GM18519 (cell line): ENCODE measurements around the gene EXOC6B.
A peak's percentile ranks its signal among the peaks of the same experiment; 100 is the strongest.
"Not testable (repeated sequence)": the region's sequence is repeated elsewhere in the genome, so short reads cannot be mapped to it uniquely, and the experiment has no call there.

Experiments used
- ATAC-seq: cut with Tn5 transposase; IDR thresholded peaks from one replicate; pipeline ENCODE4 v1.9.1; 2021; ENCODE audit warnings: mild to moderate bottlenecking, moderate library complexity; ENCODE audit not compliant: unreplicated experiment, low FRiP score

EXOC6B gene

GRCh38 chr2:72627083-72627482 lies 198.8 kb downstream of the EXOC6B start:
- no peak for ATAC-seq

DNA sequence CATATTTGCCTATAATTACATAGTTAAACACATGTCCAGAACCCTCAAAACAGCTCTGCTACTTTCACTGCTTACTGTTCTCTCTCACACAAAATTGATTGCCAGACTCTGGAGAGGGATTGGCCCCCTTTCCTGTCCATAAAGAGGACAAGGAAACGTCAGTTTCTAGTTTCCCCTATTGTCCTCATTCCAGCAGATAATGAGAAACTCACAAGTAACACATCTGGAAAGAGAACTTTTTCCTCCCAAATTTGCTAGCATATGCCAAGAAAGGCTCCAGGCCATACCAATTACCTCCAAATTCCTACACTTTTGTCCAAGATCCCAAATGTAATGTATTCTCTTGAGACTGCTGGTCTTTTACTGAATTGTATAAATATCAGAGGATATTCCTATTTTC lies 200.5 kb downstream of the EXOC6B start:
- ATAC-seq = no peak

DNA sequence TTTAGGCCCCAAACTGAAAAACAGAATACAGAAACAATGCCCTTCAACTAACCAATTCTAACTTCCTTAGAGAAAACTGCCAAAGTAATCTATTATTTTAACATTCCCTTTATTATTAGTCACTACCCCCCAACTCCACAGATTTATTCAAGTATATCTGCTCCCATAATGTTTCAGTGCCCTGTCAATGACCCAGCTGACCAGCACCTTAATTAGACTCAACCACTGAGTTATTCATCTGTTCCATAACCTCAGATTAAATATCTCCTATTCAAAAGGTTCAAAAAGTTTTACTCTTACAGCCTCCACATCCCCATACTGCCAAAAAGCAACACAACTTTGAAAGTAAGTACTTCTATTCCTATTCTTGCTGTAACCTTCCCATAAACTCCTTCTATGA lies 202.4 kb downstream of the EXOC6B start:
- ATAC-seq = no peak

DNA sequence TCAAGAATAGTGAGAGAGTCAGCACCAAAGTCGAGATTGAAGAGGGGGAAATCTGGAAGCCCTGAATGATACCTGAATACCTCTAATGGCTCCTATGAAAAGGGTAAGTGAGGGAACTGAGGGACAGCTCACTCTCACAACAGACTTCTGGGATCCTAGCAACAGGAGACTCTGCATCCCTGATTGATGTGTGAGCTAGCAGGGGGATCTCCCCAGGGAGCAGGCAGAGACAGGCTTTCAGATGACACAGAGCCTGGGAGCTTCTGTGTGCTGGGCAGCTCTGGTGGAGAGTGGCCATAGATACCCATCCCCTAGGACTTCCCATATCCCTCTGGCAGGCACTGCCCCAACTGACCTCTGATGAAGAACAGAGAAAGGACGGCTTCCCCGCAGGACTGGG lies 206.2 kb downstream of the EXOC6B start:
- ATAC-seq = no peak

- no peak for ATAC-seq
These were observed 211.9 kb downstream of the EXOC6B start for GRCh38 chr2:72613931-72614330.

- no peak for ATAC-seq
These were observed 213.1 kb downstream of the EXOC6B start for GRCh38 chr2:72612614-72613160.

DNA sequence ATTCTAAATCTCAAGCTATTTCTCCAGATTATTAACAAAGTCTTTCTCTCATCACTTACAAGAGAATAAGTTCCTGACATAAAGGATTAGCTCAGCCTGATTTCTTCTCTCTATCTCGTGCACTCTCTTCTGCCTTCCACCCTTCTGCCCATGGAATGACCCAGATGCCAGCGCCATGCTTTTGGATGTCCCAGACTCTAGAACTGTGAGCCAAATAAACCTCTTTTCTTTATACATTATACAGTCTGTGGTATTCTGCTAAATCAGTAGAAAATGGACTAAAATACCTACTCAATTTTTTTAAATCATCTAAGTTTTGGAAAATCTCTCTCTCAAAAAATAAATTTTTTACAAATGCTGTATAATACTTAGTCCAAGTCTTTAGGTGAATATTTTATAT lies 218.6 kb downstream of the EXOC6B start:
- ATAC-seq = no peak

GRCh38 chr2:72605836-72606442 lies 219.9 kb downstream of the EXOC6B start:
- ATAC-seq = peak; percentile 58

DNA sequence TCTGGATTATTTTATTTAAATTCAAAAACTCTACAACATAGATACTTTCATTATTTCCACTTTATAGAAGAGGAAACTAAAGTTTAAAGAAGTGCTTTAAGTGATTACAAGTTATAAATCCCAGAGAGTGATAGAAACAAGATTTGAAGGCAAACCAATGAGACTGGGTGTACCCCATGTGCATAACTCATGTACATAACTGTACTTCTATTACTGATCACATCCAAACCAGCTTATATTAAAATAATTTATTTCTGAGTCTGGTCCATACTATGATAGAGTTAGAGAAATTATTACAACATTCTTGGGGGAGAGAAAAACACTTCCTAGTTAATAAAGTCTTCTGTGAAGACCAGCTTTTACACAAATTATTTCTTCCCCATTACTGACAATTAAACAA lies 221.4 kb downstream of the EXOC6B start:
- ATAC-seq = no peak

DNA sequence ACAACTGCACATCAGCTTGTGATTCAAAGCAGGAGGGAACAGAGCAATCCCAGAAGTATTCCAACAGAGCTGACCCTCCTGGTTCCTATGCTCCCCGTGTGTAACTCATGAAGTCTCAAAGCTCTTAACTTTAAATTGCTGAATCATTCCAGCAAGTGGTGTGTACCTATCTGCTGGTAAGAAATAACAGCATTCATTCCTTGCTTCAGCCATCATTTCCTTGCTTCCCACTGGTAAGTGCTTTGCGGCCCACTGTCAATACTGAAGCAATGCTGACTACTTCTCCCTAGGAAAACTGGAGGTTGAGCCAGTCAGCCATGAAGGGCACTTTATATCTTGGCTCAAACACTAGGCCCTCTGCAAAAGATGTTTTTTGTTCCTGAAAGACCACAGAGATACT lies 222.4 kb downstream of the EXOC6B start:
- ATAC-seq = no peak

GRCh38 chr2:72602711-72603110 lies 223.1 kb downstream of the EXOC6B start:
- no peak for ATAC-seq

GRCh38 chr2:72602095-72602494 lies 223.7 kb downstream of the EXOC6B start:
- ATAC-seq = no peak

- ATAC-seq = not testable (repeated sequence)
These were observed 242.0 kb downstream of the EXOC6B start for GRCh38 chr2:72583836-72584235.

DNA sequence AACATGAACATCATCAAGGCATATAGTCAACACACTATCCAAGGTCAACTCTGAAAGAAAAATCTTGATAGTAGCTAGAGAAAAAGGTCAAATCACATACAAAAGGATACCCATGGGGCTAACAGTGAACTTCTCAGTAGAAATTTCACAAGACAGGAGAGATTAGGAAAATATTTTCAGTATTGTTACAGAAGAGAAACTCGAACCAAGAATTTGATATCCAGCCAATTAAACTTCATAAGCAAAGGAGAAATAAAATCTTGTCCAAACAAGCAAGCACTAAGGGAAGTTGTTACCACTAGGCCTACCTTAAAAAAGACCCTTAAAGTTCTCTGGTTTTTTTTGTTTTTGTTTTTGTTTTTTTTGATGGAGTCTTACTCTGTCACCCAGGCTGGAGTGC lies 242.5 kb downstream of the EXOC6B start:
- no peak for ATAC-seq

- no peak for ATAC-seq
These were observed 244.2 kb downstream of the EXOC6B start for GRCh38 chr2:72581560-72582181.

GRCh38 chr2:72579591-72580180 lies 246.1 kb downstream of the EXOC6B start:
- peak; percentile 68 for ATAC-seq

- no peak for ATAC-seq
These were observed 249.0 kb downstream of the EXOC6B start for GRCh38 chr2:72576861-72577260.

DNA sequence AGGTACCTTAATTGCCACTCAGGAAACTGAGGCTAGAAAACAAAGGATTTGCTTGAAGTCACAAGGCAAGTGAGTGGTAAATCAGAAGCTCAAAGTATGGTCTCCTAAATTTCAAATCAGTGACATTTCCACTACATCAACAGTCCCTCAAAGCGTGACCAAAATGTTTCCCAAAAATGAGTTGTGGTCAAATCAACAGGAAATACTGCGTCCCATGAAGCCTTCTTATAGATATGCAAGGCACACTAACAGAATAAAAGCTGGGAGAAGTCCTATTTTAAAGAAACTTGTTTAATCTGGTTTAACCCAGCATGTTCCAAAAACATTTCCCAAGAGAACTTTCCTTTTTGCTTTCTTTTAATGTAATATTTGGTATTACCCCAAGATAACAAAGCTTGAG lies 249.4 kb downstream of the EXOC6B start:
- no peak for ATAC-seq

DNA sequence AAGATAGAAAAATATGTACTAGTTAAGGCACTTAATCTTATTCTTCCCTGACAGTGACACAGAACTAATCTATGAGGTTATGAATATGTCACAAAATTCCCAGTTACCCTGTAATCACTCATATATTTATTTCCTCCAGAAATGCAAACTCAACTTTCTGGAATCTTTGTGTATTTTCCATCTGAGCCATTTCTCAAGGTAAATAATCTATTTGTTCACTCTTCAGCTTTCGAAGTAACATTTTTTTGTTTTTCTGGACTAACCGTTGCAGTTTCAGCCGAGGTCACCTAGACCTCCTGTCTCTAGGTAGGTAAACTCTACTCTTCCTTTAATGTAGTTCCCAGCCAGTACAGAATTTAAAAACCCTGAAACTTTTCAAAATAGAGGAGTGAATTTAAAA lies 250.9 kb downstream of the EXOC6B start:
- no peak for ATAC-seq

GRCh38 chr2:72573232-72573631 lies 252.6 kb downstream of the EXOC6B start:
- no peak for ATAC-seq

GRCh38 chr2:72572501-72572900 lies 253.3 kb downstream of the EXOC6B start:
- no peak for ATAC-seq

GRCh38 chr2:72570413-72570812 lies 255.4 kb downstream of the EXOC6B start:
- ATAC-seq = no peak
